ENCODE measurements around the gene MIPOL1. TPM values are rescaled to one million over a fixed set of nuclear protein-coding genes. Genes with fewer than 3 reads are reported as not detected.

MIPOL1 gene
- total and polyA plus RNA-seq, 9 donors: 5.0 to 29.5 (median 20.5) TPM

GRCh38 chr14:37571391-37571790, 373.7 kb downstream of the MIPOL1 start:
- Histone ChIP-seq H3K9me3 (no peaks in the 10 kb centered on the region), H3K4me3 (no peak overlapping the region), H3K27me3 (no peaks in the 10 kb centered on the region), H3K27ac (no peak overlapping the region), H3K4me1 (ENCODE audit: insufficient read depth) (no peaks in the 10 kb centered on the region), H3K36me3 (no peaks in the 10 kb centered on the region)
- WGBS, 3 donors: 90 to 96% (median 93%) methylated on average over 4 of the region's 4 CpGs
- TF ChIP-seq POLR2A (IDR thresholded peaks at IDR 0.05) (no peak), CTCF (IDR thresholded peaks at IDR 0.05) (no peak), EP300 (IDR thresholded peaks at IDR 0.05) (no peak)
- DNase-seq: no peak
- intact Hi-C loops (cut with DNase I): no loop called here

GRCh38 chr14:37573356-37573755, 375.6 kb downstream of the MIPOL1 start:
- intact Hi-C loops (cut with DNase I): no loop called here
- 80 to 94% (median 86%) methylated on average over 2 of the region's 2 CpGs for WGBS, 3 donors
- TF ChIP-seq POLR2A (IDR thresholded peaks at IDR 0.05) (no peak), EP300 (IDR thresholded peaks at IDR 0.05) (no peak), CTCF (IDR thresholded peaks at IDR 0.05) (no peak)

GRCh38 chr14:37579274-37579673, 381.5 kb downstream of the MIPOL1 start:
- Histone ChIP-seq H3K36me3 (no peaks in the 10 kb centered on the region), H3K9me3 (no peaks in the 10 kb centered on the region), H3K27ac (no peak overlapping the region), H3K4me3 (no peak overlapping the region), H3K27me3 (no peaks in the 10 kb centered on the region), H3K4me1 (ENCODE audit: insufficient read depth) (no peaks in the 10 kb centered on the region)
- intact Hi-C loops (cut with DNase I): no loop called here
- no peak for DNase-seq
- TF ChIP-seq CTCF (IDR thresholded peaks at IDR 0.05): no peak
- 29 to 35% (median 33%) methylated on average over 9 of the region's 9 CpGs for WGBS, 3 donors

More at GRCh38 chr14:37573356-37573755, 375.6 kb downstream of the MIPOL1 start:
- Histone ChIP-seq H3K27ac (no peak overlapping the region), H3K4me1 (ENCODE audit: insufficient read depth) (no peaks in the 10 kb centered on the region), H3K36me3 (no peaks in the 10 kb centered on the region), H3K27me3 (no peaks in the 10 kb centered on the region), H3K4me3 (no peak overlapping the region), H3K9me3 (no peaks in the 10 kb centered on the region)
- no peak for DNase-seq

GRCh38 chr14:37580146-37580545, 382.4 kb downstream of the MIPOL1 start:
- Histone ChIP-seq H3K4me3 (no peak overlapping the region), H3K27me3 (no peaks in the 10 kb centered on the region), H3K36me3 (no peaks in the 10 kb centered on the region), H3K27ac (no peak overlapping the region), H3K4me1 (ENCODE audit: insufficient read depth) (no peaks in the 10 kb centered on the region), H3K9me3 (no peaks in the 10 kb centered on the region)
- DNase-seq: no peak
- 85 to 94% (median 87%) methylated on average over 2 of the region's 2 CpGs for WGBS, 3 donors
- no peak for TF ChIP-seq CTCF (IDR thresholded peaks at IDR 0.05)
- TF ChIP-seq EP300 (IDR thresholded peaks at IDR 0.05): no peak
- no peak for TF ChIP-seq POLR2A (IDR thresholded peaks at IDR 0.05)
- intact Hi-C loops (cut with DNase I): no loop called here

All from ovary (tissue), 9 donors.